PC-9 (cell line): ENCODE measurements around the gene CFAP53. TPM values are rescaled to one million over a fixed set of nuclear protein-coding genes. Genes with fewer than 3 reads are reported as not detected.

Experiments used
- BruUV-seq: library from RNA; stranded (reverse); fragments of 400-500 nt; replicated peaks from 2 replicates; lab custom pipeline; 2021; lab: Mats Ljungman, UMichigan
- CTCF ChIA-PET: fragments of 300-600 bp; sonication (Branson Sonifier 250); formaldehyde crosslinking; loops from one replicate; lab custom pipeline; 2022; ENCODE audit warnings: antibody characterized with exemption; lab: Charles Lee
- POLR2A ChIA-PET: fragments of 300-600 bp; sonication (Branson Sonifier 250); formaldehyde crosslinking; loops from one replicate; lab custom pipeline; 2022; ENCODE audit warnings: antibody characterized with exemption; ENCODE audit not compliant: unreplicated experiment; lab: Charles Lee
- DNase-seq, 2 experiments: peaks; one replicate each; pipeline versions ENCODE4 v3.0.0 to v3.0.0-alpha.2; 2015 to 2022; ENCODE audit warnings: mixed read lengths in 1 of 2
- H2AFZ ChIP-seq: fragments of 200-600 bp; sonication (generic); 2 replicates; pipeline ENCODE4 v1.8.1; 2017; ENCODE audit warnings: antibody characterized with exemption
- H3F3A ChIP-seq: fragments of 200-600 bp; sonication (generic); 2 replicates; pipeline ENCODE4 v1.8.1; 2017; ENCODE audit warnings: antibody characterized with exemption, mild to moderate bottlenecking, low read depth; ENCODE audit not compliant: insufficient read depth
- H3K27ac ChIP-seq: fragments of 200-600 bp; sonication (generic); 2 replicates; pipeline ENCODE4 v1.6.1; 2016; ENCODE audit warnings: mixed run types
- H3K27me3 ChIP-seq: fragments of 200-600 bp; sonication (generic); 2 replicates; pipeline ENCODE4 v1.6.1; 2016; ENCODE audit warnings: low read depth, mixed run types; ENCODE audit not compliant: insufficient read depth
- H3K36me3 ChIP-seq: fragments of 200-600 bp; sonication (generic); 2 replicates; pipeline ENCODE4 v1.6.1; 2016; ENCODE audit warnings: low read depth, mixed run types
- H3K4me1 ChIP-seq: fragments of 200-600 bp; sonication (generic); replicated peaks from 2 replicates; pipeline ENCODE4 v1.6.1; 2016; ENCODE audit warnings: mixed run types; ENCODE audit not compliant: insufficient read depth
- H3K4me2 ChIP-seq: fragments of 200-600 bp; sonication (generic); 2 replicates; pipeline ENCODE4 v1.6.1; 2017; ENCODE audit warnings: mixed run types
- H3K4me3 ChIP-seq: fragments of 200-600 bp; sonication (generic); 2 replicates; pipeline ENCODE4 v1.6.1; 2016; ENCODE audit warnings: mixed run types
- H3K79me2 ChIP-seq: fragments of 200-600 bp; sonication (generic); 2 replicates; pipeline ENCODE4 v1.6.1; 2017; ENCODE audit warnings: low read depth, mixed run types
- H3K9me2 ChIP-seq: fragments of 200-600 bp; sonication (generic); 2 replicates; pipeline ENCODE4 v1.8.1; 2017; ENCODE audit warnings: mild to moderate bottlenecking; ENCODE audit not compliant: insufficient read depth
- H3K9me3 ChIP-seq: fragments of 200-600 bp; sonication (generic); 2 replicates; pipeline ENCODE4 v1.8.1; 2016; ENCODE audit warnings: low read depth; ENCODE audit not compliant: insufficient read depth
- H4K20me1 ChIP-seq: fragments of 200-600 bp; sonication (generic); 2 replicates; pipeline ENCODE4 v1.8.1; 2017; ENCODE audit not compliant: insufficient read depth
- EZH2 ChIP-seq: fragments of 200-600 bp; sonication (generic); IDR thresholded peaks from 2 replicates; pipeline ENCODE4 v1.8.0; 2017; ENCODE audit warnings: antibody characterized with exemption, low read depth
- intact Hi-C: fragments of 100-400 bp; cut with micrococcal nuclease; formaldehyde crosslinking; loops from one replicate; pipeline ENCODE4 v1.10.0; 2022; ENCODE audit not compliant: unreplicated experiment
- total RNA-seq: library from RNA; stranded (reverse); gene quantifications from 2 replicates; pipeline ENCODE4 v1.2.3, GENCODE V29; 2021
- TF ChIP-seq, protein P1 (sequence below): fragments of 200-600 bp; sonication (generic); conservative IDR thresholded peaks from 2 replicates; pipeline ENCODE4 v1.6.1; 2017; ENCODE audit warnings: mixed run types, antibody characterized with exemption, mild to moderate bottlenecking, moderate library complexity

CFAP53 gene
- total RNA-seq, 1 experiment from 2014 or later, result 2.1 TPM

DNA sequence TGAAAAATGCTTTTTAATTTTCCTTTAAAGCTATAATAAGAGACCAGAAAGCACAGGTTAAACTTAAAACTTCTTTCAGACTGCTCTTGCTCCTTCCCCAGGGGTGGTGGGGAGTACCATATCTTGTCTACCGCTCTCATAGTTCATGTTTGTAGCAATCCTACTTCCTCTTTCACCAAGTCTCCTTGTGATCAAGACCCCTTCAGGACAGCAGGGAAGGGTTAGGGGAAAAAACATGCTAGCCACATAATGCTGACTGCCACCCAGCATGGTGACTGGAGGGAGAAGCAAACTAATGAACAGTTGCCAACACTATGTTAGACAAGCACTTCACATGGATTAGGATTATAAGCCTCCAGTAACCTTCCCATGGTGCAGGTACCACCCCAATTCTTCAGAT, 79.9 kb downstream of the CFAP53 start:
- Histone ChIP-seq H3K27ac (no peak overlapping the region), H3K4me3 (no peak overlapping the region), H3K4me2 (no peak overlapping the region), H3F3A (peaks cover 19% of the 10 kb centered on the region), H3K9me3 (no peaks in the 10 kb centered on the region), H4K20me1 (no peaks in the 10 kb centered on the region), H3K4me1 (peaks cover 36% of the 10 kb centered on the region), H2AFZ (no peak overlapping the region), H3K27me3 (no peaks in the 10 kb centered on the region), H3K9me2 (peaks cover 1% of the 10 kb centered on the region; the same call in 1 of the 2 replicates), H3K79me2 (peaks cover 78% of the 10 kb centered on the region), H3K36me3 (no peaks in the 10 kb centered on the region)
- TF ChIP-seq, protein P1, sequence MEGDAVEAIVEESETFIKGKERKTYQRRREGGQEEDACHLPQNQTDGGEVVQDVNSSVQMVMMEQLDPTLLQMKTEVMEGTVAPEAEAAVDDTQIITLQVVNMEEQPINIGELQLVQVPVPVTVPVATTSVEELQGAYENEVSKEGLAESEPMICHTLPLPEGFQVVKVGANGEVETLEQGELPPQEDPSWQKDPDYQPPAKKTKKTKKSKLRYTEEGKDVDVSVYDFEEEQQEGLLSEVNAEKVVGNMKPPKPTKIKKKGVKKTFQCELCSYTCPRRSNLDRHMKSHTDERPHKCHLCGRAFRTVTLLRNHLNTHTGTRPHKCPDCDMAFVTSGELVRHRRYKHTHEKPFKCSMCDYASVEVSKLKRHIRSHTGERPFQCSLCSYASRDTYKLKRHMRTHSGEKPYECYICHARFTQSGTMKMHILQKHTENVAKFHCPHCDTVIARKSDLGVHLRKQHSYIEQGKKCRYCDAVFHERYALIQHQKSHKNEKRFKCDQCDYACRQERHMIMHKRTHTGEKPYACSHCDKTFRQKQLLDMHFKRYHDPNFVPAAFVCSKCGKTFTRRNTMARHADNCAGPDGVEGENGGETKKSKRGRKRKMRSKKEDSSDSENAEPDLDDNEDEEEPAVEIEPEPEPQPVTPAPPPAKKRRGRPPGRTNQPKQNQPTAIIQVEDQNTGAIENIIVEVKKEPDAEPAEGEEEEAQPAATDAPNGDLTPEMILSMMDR, result no peak
- no peak for TF ChIP-seq EZH2
- POLR2A ChIA-PET, result interaction anchor here (0.7 kb wide), 1 partner anchor 337 kb away, joined by 3 read pairs; no protein-coding TSS in a partner anchor
- no peak for DNase-seq
- no TSS peak for BruUV-seq
- CTCF ChIA-PET, result no interaction called here
- intact Hi-C loops, result no loop called here

GRCh38 chr18:50183556-50183955, 82.7 kb downstream of the CFAP53 start:
- CTCF ChIA-PET, result interaction anchor here (0.6 to 0.7 kb wide), 3 partner anchors 70 to 246 kb away, joined by 3 to 14 read pairs (median 5); partner anchors contain the start of gene CFAP53

GRCh38 chr18:50182511-50182910, 83.8 kb downstream of the CFAP53 start:
- Histone ChIP-seq H4K20me1 (no peaks in the 10 kb centered on the region), H3K9me3 (no peaks in the 10 kb centered on the region), H3K4me2 (no peak overlapping the region), H3K9me2 (no peaks in the 10 kb centered on the region), H3K79me2 (peaks cover 67% of the 10 kb centered on the region), H3K4me3 (no peak overlapping the region), H3K27ac (no peak overlapping the region), H3K4me1 (peaks cover 19% of the 10 kb centered on the region), H3F3A (peaks cover 7% of the 10 kb centered on the region), H3K27me3 (no peaks in the 10 kb centered on the region), H2AFZ (no peak overlapping the region), H3K36me3 (no peaks in the 10 kb centered on the region)
- BruUV-seq, result no TSS peak
- no peak for DNase-seq
- TF ChIP-seq EZH2, result no peak
- TF ChIP-seq, protein P1, result no peak
- ChIA-PET CTCF (no interaction called here), POLR2A (no interaction called here)
- intact Hi-C loops, result no loop called here

More at GRCh38 chr18:50183556-50183955, 82.7 kb downstream of the CFAP53 start:
- peak; percentile 27 to 92 for DNase-seq
- BruUV-seq, result no TSS peak
- H3K79me2 ChIP-seq, result peaks cover 69% of the 10 kb centered on the region
- peak overlapping the region; percentile 42 for H3K4me2 ChIP-seq
- H3K4me3 ChIP-seq, result no peak overlapping the region
- H2AFZ ChIP-seq, result no peak overlapping the region
- H3K9me2 ChIP-seq, result no peaks in the 10 kb centered on the region
- POLR2A ChIA-PET, result interaction anchor here (0.6 to 0.7 kb wide), 9 partner anchors 9 to 751 kb away, joined by 3 to 19 read pairs (median 6); no protein-coding TSS in a partner anchor
- H4K20me1 ChIP-seq, result no peaks in the 10 kb centered on the region
- H3F3A ChIP-seq, result peaks cover 7% of the 10 kb centered on the region
- H3K9me3 ChIP-seq, result no peaks in the 10 kb centered on the region
- H3K4me1 ChIP-seq, result peaks cover 19% of the 10 kb centered on the region
- intact Hi-C loops, result loop anchor here (1.0 kb wide), 1 partner anchor 21 kb away; no protein-coding TSS in a partner anchor
- no peak for TF ChIP-seq EZH2
- TF ChIP-seq, protein P1, result no peak
- no peaks in the 10 kb centered on the region for H3K36me3 ChIP-seq
- H3K27me3 ChIP-seq, result no peaks in the 10 kb centered on the region
- peak overlapping the region; percentile 62 for H3K27ac ChIP-seq
